GM18505 (cell line): ENCODE results near the gene ABCC5.

Experiments used
- ATAC-seq: cut with Tn5 transposase; IDR thresholded peaks from one replicate; pipeline ENCODE4 v1.9.1; 2021; ENCODE audit not compliant: unreplicated experiment
- POLR2A ChIP-seq: IDR thresholded peaks from 4 replicates; pipeline ENCODE4 v1.6.1; 2011; ENCODE audit warnings: borderline replicate concordance; ENCODE audit not compliant: insufficient read depth, insufficient read length; ENCODE audit errors: extremely low read depth

Gene ABCC5

GRCh38 chr3:183941216-183941615 is 76.5 kb downstream of the ABCC5 start:
- no peak for ATAC-seq
- no peak for TF ChIP-seq POLR2A

DNA sequence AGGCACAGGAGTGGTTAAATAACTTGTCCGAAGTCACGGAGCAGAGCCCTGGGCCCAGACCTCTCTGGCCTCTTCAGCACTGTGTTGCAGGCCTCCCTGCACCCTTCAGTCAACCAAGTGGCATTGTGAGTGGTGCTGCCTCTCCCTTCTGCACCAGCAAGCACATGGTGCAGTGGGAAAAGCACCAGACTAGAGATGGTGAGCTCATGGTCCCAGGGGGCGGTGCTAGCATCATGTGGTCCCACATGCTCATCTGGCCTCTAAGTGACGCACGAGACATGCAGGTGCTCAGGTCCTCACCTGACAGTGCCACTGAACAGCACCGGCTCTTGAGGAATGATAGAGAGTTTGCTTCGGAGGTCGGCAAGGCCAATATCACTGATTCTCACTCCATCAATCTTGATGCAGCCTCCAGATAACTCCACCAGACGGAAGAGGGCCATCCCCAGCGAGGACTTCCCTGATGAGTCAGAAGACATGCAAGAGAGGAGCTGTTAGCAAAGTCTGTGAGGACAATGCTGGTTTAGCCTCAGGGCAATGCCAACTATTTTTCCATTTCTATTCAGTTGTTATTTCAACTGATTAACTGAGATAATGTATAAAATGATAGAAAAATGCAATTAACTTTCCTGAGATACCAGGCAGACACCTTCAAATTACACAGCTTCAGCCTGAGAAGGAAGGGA is 79.9 kb downstream of the ABCC5 start:
- TF ChIP-seq POLR2A, result no peak
- no peak for ATAC-seq

DNA sequence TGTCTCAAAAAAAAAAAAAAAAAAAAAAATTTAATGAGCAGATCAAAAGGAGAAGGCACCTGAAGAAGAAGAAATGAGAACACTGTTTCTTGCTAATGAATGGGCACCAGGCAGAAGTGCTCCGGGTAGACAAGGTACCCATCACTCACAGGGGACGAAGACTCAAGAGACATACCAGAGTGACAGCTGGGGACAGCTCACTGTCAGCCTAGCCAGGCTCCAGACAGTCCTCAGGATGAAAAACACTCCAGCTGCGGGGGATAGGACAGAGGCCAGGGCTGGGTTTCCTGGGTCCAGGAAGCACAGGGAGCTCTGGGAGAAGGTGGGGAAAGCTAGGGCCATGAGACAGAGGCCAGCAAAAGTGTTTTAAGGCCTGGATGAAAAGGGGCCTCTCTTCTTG is 84.5 kb downstream of the ABCC5 start:
- no peak for TF ChIP-seq POLR2A
- no peak for ATAC-seq

DNA sequence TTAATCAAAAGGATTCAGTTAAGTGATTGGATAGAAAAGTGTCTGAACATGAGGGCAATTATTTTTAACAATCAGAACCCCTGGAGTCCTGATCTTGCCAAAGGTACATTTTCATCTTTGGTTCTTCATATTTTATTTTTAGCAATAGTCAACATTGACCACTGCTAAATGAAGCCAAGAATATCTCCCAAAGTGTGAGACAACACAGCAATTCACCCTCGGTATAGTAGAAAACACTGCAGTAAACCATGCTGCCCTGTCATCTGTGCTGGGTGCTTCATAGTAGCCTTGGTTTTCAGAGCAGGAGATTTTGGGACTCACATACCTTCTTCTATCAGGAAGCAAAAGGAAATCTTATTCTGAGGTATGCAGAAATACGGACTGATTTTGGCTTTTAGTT is 85.8 kb downstream of the ABCC5 start:
- TF ChIP-seq POLR2A, result no peak
- no peak for ATAC-seq

DNA sequence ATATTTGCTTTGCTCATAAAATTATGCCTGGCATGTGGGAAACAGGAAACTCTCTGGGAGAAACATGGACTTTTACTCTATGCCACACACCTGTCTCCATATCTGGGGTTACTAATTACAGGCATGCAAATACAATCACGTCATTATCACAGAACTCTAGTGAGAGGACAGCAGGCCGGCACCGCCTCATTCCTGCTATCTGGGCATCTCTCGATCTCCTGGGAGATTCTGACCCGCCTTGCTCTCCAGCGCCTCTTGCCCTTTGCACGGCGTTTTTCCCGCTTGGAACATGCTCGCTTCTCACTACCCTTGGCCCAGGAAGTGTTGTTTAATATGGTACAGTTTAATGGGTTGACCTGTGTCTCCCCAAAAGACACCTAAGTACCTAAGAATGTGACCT is 87.6 kb downstream of the ABCC5 start:
- TF ChIP-seq POLR2A, result no peak
- no peak for ATAC-seq

DNA sequence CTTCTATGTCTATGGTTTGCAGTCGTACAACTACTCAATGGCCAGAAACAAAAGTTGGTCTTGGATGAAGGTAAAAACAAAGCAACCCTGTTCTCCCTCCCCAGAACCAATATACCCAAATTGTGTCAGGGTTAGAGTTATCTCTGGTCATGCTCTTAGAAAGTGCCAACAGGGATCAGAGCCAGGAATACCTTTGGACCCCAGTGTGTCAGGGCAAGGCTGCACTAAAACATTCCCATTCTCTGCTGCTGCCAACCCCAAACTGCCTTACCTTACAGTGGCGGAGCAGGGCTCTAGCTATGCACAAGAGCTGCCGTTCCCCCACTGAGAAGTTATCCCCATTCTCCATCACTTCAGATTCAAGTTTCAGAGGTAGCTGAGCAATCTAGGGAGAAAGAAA is 90.6 kb downstream of the ABCC5 start:
- TF ChIP-seq POLR2A, result no peak

GRCh38 chr3:183924956-183925355 is 92.7 kb downstream of the ABCC5 start:
- ATAC-seq, result no peak
- no peak for TF ChIP-seq POLR2A

More for the DNA sequence above, 90.6 kb downstream of the ABCC5 start:
- no peak for ATAC-seq

GRCh38 chr3:183924543-183924942 is 93.1 kb downstream of the ABCC5 start:
- no peak for TF ChIP-seq POLR2A
- ATAC-seq, result no peak

DNA sequence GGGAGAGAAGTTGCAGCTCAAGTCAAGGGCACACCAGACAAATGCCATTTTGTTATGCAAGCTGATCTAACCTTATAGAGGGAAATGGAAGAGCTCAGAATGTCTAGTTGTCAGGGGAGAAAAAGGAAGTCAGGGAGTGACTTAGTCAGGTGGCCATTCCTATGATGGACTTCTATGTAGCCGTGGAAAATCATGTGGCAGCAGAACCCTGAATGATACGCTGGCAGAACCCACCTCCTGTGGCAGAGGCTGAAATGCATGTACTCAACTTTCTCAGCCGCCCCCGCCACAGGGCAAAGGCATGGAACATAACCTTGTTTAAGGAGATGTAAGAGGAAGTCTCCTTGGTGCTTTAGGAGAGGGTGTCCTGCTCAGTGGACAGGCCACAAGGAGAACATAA is 95.3 kb downstream of the ABCC5 start:
- ATAC-seq, result no peak
- no peak for TF ChIP-seq POLR2A

DNA sequence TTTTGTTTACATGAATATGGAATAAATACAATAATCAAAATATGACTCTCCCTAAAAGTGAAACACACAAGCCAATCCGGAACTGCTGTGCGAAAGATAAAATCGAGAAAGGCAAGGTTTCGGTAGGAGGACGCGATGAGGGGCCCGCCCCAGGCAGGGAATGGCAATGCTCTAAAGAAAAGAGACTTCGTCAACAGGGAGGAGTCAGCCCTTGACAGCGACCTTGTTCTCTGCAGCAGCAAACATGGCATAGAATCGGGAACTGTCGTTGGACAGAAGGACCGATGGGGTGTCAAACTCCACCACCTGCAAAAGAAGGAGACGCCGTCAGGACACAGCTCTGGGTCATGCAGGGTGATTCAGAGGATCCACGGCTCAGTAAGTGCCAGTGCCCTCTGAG is 96.6 kb downstream of the ABCC5 start:
- no peak for TF ChIP-seq POLR2A
- no peak for ATAC-seq

DNA sequence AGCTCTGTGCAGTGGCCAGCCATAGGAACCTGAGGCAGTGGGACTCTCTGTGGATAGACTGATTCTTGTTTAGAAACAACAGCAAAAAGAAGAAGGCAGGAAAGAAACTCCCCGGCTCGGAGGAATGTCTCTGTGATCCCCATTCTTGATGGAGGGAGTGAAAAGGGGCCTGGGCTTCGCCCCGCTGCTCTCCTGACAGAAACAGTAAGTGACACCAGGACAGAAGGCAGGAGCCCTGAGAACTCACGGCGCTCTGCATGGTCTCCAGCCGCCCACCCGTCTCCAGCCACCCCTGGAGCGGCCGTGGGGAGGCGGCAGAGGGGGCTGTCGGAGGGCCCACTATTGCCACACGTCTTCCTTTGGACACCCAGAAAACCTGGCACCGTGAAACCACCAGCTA is 97.3 kb downstream of the ABCC5 start:
- no peak for ATAC-seq
- TF ChIP-seq POLR2A, result no peak

- no peak for ATAC-seq
Observed at GRCh38 chr3:183918178-183918577, 99.5 kb downstream of the ABCC5 start.

GRCh38 chr3:183917776-183918175 is 99.9 kb downstream of the ABCC5 start:
- no peak for TF ChIP-seq POLR2A
- ATAC-seq, result no peak

More at GRCh38 chr3:183918178-183918577, 99.5 kb downstream of the ABCC5 start:
- no peak for TF ChIP-seq POLR2A

GRCh38 chr3:183914856-183915255 is 102.8 kb downstream of the ABCC5 start:
- ATAC-seq, result no peak

GRCh38 chr3:183913580-183913920 is 104.1 kb downstream of the ABCC5 start:
- TF ChIP-seq POLR2A, result no peak
- no peak for ATAC-seq

More at GRCh38 chr3:183914856-183915255, 102.8 kb downstream of the ABCC5 start:
- TF ChIP-seq POLR2A, result no peak
